GM13977 (cell line): Measurements from ENCODE around the gene VKORC1.
A peak's percentile ranks its signal among the peaks of the same experiment; 100 is the strongest.

Experiments used
- DNase-seq: peaks from one replicate; pipeline ENCODE4 v3.0.0; 2012; ENCODE audit warnings: low spot score
- in situ Hi-C: fragments of 300-500 bp; cut with MboI; formaldehyde crosslinking; loops from one replicate; pipeline ENCODE4 v1.12.0; 2022; ENCODE audit warnings: low sequenced_read_pairs, low pct_unique_long_range_greater_than_20kb, mixed read lengths, inconsistent platforms; ENCODE audit not compliant: unreplicated experiment
- TF ChIP-seq, protein P1 (sequence below): IDR thresholded peaks from 2 replicates; pipeline ENCODE4 v1.5.1; 2012; ENCODE audit warnings: mild to moderate bottlenecking, control low read depth; ENCODE audit not compliant: insufficient read depth; ENCODE audit errors: extremely low read depth, missing control alignments

The VKORC1 gene

DNA sequence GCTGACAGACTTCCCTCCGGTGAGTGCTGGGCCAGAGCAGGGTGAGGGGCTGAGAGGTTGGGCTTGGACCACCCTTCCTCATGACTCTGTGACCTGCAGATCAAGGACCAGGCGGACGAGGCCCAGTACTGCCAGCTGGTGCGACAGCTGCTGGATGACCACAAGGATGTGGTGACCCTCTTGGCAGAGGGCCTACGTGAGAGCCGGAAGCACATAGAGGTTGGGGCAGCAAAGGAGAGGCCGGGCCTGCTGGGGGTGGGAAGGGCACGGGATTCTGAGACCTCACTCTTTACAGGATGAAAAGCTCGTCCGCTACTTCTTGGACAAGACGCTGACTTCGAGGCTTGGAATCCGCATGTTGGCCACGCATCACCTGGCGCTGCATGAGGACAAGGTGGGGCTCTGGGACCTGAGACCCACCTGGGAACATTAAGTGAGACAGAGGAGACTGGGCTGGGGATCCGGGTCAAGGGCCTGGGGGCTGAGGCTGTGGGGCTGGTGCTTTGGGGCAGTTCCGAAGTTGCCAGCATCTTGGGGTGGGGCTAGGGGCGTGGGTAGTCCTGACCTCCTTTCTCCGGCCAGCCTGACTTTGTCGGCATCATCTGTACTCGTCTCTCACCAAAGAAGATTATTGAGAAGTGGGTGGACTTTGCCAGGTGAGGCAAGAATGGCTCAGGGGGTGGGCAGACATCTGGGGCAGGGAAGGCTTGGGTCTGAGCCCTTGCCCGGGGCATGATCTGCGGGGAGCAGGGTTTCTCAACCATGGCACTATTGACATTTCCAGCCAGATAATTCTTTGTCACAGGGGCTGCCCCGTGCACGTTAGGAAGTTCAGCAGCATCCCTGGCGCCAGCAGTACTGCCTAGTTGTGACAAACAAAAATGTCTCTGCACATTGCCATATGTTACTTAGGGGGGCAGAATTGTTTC is 15.8 kb upstream of the VKORC1 start:
- no peak for DNase-seq
- TF ChIP-seq, protein P1, sequence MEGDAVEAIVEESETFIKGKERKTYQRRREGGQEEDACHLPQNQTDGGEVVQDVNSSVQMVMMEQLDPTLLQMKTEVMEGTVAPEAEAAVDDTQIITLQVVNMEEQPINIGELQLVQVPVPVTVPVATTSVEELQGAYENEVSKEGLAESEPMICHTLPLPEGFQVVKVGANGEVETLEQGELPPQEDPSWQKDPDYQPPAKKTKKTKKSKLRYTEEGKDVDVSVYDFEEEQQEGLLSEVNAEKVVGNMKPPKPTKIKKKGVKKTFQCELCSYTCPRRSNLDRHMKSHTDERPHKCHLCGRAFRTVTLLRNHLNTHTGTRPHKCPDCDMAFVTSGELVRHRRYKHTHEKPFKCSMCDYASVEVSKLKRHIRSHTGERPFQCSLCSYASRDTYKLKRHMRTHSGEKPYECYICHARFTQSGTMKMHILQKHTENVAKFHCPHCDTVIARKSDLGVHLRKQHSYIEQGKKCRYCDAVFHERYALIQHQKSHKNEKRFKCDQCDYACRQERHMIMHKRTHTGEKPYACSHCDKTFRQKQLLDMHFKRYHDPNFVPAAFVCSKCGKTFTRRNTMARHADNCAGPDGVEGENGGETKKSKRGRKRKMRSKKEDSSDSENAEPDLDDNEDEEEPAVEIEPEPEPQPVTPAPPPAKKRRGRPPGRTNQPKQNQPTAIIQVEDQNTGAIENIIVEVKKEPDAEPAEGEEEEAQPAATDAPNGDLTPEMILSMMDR: no peak
- in situ Hi-C loops: no loop called here

DNA sequence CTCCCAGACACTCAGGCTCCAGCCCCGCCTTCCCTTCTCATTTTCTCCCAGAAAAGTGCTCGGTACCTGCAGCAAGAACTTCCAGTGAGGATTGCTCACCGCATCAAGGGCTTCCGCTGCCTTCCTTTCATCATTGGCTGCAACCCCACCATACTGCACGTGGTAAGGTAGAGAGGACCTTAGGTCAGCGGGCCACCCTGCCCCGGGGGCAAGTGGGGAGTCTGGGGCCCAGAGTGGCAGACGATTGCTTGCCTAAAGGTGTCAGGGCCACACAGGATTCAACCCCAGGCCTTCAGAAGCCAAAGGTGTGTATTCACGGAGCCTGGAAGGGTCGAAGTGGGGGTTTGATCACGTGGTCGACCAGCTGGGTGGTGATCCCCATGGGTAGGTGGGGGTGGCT is 15.0 kb upstream of the VKORC1 start:
- no peak for DNase-seq
- TF ChIP-seq, protein P1: no peak
- in situ Hi-C loops: no loop called here

DNA sequence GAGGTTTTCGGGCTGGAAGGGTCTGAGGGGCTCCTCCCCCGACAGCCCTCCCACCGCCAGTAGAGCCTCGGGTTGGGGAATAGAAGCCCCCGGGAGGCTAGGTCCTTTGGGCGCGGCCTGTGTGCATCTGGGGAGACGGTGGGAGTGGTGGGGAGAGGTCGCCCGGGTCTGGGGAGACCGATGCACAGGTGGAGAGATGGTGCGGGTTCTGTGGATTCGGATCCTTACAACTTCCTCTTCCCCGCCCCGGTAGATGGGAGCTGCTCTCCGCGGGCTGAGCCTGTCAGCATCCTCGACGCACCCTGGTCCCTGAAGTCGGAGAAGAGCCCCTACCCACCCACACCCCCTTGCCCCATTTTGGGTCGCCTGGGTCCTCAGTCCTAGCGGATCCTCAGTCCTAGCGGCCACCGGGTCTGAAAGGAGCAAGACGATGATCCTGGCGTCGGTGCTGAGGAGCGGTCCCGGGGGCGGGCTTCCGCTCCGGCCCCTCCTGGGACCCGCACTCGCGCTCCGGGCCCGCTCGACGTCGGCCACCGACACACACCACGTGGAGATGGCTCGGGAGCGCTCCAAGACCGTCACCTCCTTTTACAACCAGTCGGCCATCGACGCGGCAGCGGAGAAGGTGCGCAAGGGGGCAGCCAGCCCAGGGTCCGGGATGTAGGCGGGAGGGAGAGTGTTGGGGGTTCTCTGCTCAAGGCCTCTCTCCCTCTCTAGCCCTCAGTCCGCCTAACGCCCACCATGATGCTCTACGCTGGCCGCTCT is 14.4 kb upstream of the VKORC1 start:
- in situ Hi-C loops: no loop called here
- DNase-seq: no peak
- TF ChIP-seq, protein P1: no peak

DNA sequence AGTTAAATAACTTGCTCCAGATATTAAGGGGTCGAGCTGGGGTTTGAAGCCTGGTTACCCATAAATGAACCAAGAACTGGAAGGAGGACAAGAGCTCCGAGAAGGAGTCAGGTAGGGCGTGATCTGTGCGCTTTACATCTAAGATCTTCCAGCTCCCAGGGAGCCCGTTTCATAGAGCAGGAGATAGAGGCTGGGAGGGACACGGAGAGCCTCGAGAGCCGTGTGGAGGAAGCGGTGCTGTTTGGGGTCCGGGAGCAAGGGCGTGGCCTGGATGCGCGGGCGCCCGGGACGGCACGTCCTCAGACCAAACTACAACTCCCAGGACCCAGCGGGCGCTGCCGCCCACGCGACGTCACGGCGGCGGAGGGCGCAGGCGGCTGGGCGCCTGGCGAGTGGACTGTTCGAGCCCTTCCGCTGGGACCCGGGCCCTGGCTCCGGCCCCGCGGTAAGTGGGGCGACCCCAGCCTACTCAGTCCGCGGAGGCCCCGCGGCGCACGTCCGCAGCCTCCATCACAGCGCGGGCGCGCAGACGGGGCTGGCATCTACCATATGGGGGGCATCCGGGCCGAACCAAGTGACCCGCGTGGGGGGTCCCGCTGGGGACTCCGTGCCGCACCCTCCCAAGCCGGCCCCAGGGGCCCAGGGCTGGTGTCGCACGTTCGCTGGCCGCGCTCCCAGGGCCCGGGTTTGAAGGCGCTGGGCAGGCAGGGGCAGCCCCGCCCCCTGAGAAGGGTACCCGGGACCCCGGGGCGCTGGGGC is 13.6 kb upstream of the VKORC1 start, which contains the start of gene BCKDK:
TSS of gene BCKDK (plus strand) at position 352 of the 759 bp plus-strand sequence. CDS start 838 bp downstream, outside the sequence.
- in situ Hi-C loops: no loop called here
- DNase-seq: peak; percentile 94
- TF ChIP-seq, protein P1: no peak

DNA sequence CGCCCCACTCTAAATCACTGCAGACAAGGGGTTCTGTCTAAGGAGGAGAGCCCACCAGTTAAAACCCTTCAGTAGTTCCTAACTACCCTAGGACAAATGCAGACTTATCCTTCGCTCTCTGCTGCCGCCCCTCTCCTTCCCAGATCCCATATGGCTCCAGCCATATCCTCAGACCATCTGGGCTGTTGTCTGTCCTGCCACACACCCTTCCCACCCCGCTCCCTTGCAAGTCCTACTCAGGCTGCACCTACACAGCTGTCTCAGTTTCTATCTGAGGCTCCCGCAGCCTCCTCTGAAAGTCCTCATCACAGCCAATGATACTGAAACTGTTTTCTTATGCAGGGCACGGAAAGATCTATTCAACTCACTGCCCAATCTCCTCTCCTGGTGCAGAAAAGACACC is 12.9 kb upstream of the VKORC1 start:
- in situ Hi-C loops: no loop called here
- DNase-seq: peak; percentile 79
- TF ChIP-seq, protein P1: no peak
